HepG2 (cell line): Measurements from ENCODE around the gene HLA-G. TPM values are rescaled to one million over a fixed set of nuclear protein-coding genes. Genes with fewer than 3 reads are reported as not detected.

ENCODE experiments used
- ATAC-seq: fragments of 200-7000 bp; cut with Tn5 transposase; 3 replicates; pipeline ENCODE4 v1.9.1; 2020; ENCODE audit warnings: mild to moderate bottlenecking, moderate library complexity
- BruUV-seq: library from RNA; stranded (reverse); fragments of 400-500 nt; replicated peaks from 2 replicates; lab custom pipeline; 2021; lab: Mats Ljungman, UMichigan
- CTCF ChIA-PET: fragments of 300-600 bp; formaldehyde crosslinking; extraction: SDS; loops from one replicate; lab custom pipeline; 2021; ENCODE audit warnings: low total read pairs, inconsistent platforms, low intra/inter-chr PET ratio; lab: Yijun Ruan, JAX
- POLR2A ChIA-PET: fragments of 350-600 bp; sonication (Branson Sonifier 250); formaldehyde crosslinking; loops from one replicate; lab custom pipeline; 2020; ENCODE audit warnings: antibody characterized with exemption, inconsistent platforms; lab: Yijun Ruan, JAX
- DNase-seq: peaks from one replicate; pipeline ENCODE4 v3.0.0-alpha.2; 2015; ENCODE audit warnings: low spot score
- FAIRE-seq: peaks from 3 replicates; lab custom pipeline; 2011; peaks lifted over from hg19 to GRCh38; lab: Jason Lieb, UNC
- H2AFZ ChIP-seq: one replicate; pipeline ENCODE4 v1.6.1; 2011; ENCODE audit warnings: low read length, inconsistent platforms
- H3K27ac ChIP-seq: fragments of 300-600 bp; 3 replicates; pipeline ENCODE4 v1.8.0; 2011; ENCODE audit warnings: mixed run types, mild to moderate bottlenecking, mixed read lengths, low read length, inconsistent platforms; ENCODE audit not compliant: insufficient read depth; ENCODE audit errors: extremely low read length
- H3K27me3 ChIP-seq, 2 experiments: fragments of 200-600 bp in 1 of 2; 2 replicates in 1 of 2; 3 replicates in 1 of 2; pipeline versions ENCODE4 v1.6.0 to v1.8.0; 2011; ENCODE audit warnings: low read length in 2 of 2, mild to moderate bottlenecking in 2 of 2, moderate library complexity in 2 of 2, inconsistent platforms in 1 of 2; ENCODE audit not compliant: insufficient read depth in 2 of 2, control insufficient read depth in 1 of 2
- H3K36me3 ChIP-seq, 2 experiments: fragments of 200-600 bp in 1 of 2; replicated peaks in 1 of 2; 2 replicates in 1 of 2; 3 replicates in 1 of 2; pipeline versions ENCODE4 v1.5.1 to v1.8.0; 2011; ENCODE audit warnings: low read length in 2 of 2, inconsistent platforms in 1 of 2; ENCODE audit not compliant: insufficient read depth in 2 of 2, control insufficient read depth in 1 of 2
- H3K4me1 ChIP-seq: 2 replicates; pipeline ENCODE4 v1.5.1; 2012; ENCODE audit warnings: low read length, inconsistent platforms; ENCODE audit not compliant: insufficient read depth
- H3K4me2 ChIP-seq: 2 replicates; pipeline ENCODE4 v1.6.0; 2011; ENCODE audit warnings: low read depth, low read length, inconsistent platforms
- H3K4me3 ChIP-seq, 3 experiments: fragments of 200-600 bp in 1 of 3; sonication (generic), shearing (Covaris generic) in 1 of 3; replicated peaks in 1 of 3; 2 replicates each; pipeline ENCODE4 v1.5.1; 2011 to 2016; ENCODE audit warnings: low read length in 3 of 3, inconsistent platforms in 2 of 3, low read depth in 2 of 3, mild to moderate bottlenecking in 2 of 3, control low read depth in 1 of 3, mixed read lengths in 1 of 3; ENCODE audit not compliant: insufficient read depth in 1 of 3
- H3K79me2 ChIP-seq: one replicate; pipeline ENCODE4 v1.6.1; 2011; ENCODE audit warnings: low read length, inconsistent platforms; ENCODE audit not compliant: insufficient read depth
- H3K9ac ChIP-seq: 2 replicates; pipeline ENCODE4 v1.6.0; 2011; ENCODE audit warnings: mild to moderate bottlenecking, low read depth, low read length, inconsistent platforms; ENCODE audit not compliant: insufficient read depth
- H3K9me3 ChIP-seq: 2 replicates; pipeline ENCODE4 v1.5.1; 2012; ENCODE audit warnings: mild to moderate bottlenecking, low read length
- H4K20me1 ChIP-seq: 2 replicates; pipeline ENCODE4 v1.6.0; 2011; ENCODE audit warnings: inconsistent platforms, mild to moderate bottlenecking, low read length, moderate library complexity; ENCODE audit not compliant: insufficient read depth
- KMT2A ChIP-seq: sonication (generic); formaldehyde crosslinking; IDR thresholded peaks from 2 replicates; pipeline ENCODE4 v1.4.0; 2020; ENCODE audit warnings: missing genetic modification reagents
- MXI1 ChIP-seq: IDR thresholded peaks from 3 replicates; pipeline ENCODE4 v1.6.1; 2012; ENCODE audit warnings: low read depth, low read length, inconsistent platforms, borderline replicate concordance
- NFE2L2 ChIP-seq: fragments of 150-350 bp; IDR thresholded peaks from 2 replicates; pipeline ENCODE4 v1.6.1; 2014; ENCODE audit warnings: low read length
- PATZ1 ChIP-seq: sonication (generic); formaldehyde crosslinking; IDR thresholded peaks from 2 replicates; pipeline ENCODE4 v1.4.0; 2020; ENCODE audit warnings: missing genetic modification reagents
- PBX2 ChIP-seq: IDR thresholded peaks from 2 replicates; pipeline ENCODE4 v1.6.1; 2016; ENCODE audit warnings: control low read depth
- SOX6 ChIP-seq, 2 experiments: fragments of 450-650 bp in 1 of 2; sonication (generic) in 1 of 2; formaldehyde crosslinking in 1 of 2; IDR thresholded peaks; 2 replicates each; pipeline versions ENCODE4 v1.4.0 to v1.6.1; 2017 to 2020; ENCODE audit warnings: antibody characterized with exemption in 1 of 2, mild to moderate bottlenecking in 1 of 2, missing genetic modification reagents in 1 of 2
- ZBTB3 ChIP-seq: sonication (generic); formaldehyde crosslinking; IDR thresholded peaks from 2 replicates; pipeline ENCODE4 v1.4.0; 2020; ENCODE audit warnings: low read depth, mild to moderate bottlenecking, moderate library complexity, missing genetic modification reagents, borderline replicate concordance
- ZFP36L2 ChIP-seq: sonication (generic); formaldehyde crosslinking; IDR thresholded peaks from 2 replicates; pipeline ENCODE4 v1.4.0; 2020; ENCODE audit warnings: missing genetic modification reagents
- ZFP82 ChIP-seq: sonication (generic); formaldehyde crosslinking; IDR thresholded peaks from 2 replicates; pipeline ENCODE4 v1.5.1; 2020; ENCODE audit warnings: mild to moderate bottlenecking, missing genetic modification reagents, borderline replicate concordance
- ZNF276 ChIP-seq: sonication (generic); formaldehyde crosslinking; IDR thresholded peaks from 2 replicates; pipeline ENCODE4 v1.4.0; 2020; ENCODE audit warnings: mild to moderate bottlenecking, low read depth, missing genetic modification reagents
- ZNF329 ChIP-seq: sonication (generic); formaldehyde crosslinking; IDR thresholded peaks from 2 replicates; pipeline ENCODE4 v1.9.0; 2021; ENCODE audit warnings: low read depth, mild to moderate bottlenecking, missing genetic modification reagents
- ZNF567 ChIP-seq: sonication (generic); formaldehyde crosslinking; IDR thresholded peaks from 2 replicates; pipeline ENCODE4 v1.8.1; 2023; ENCODE audit warnings: mild to moderate bottlenecking, missing genetic modification reagents, borderline replicate concordance
- ZNF619 ChIP-seq: sonication (generic); formaldehyde crosslinking; IDR thresholded peaks from 2 replicates; pipeline ENCODE4 v1.4.0; 2020; ENCODE audit warnings: mild to moderate bottlenecking, missing genetic modification reagents
- WGBS: methylation state at CpG from one replicate; pipeline ENCODE4 v1.1.6; 2017; ENCODE audit warnings: low lambda C conversion rate; 5-methylcytosine and 5-hydroxymethylcytosine counted together
- in situ Hi-C: cut with HindIII; loops from 2 replicates; pipeline ENCODE4 v1.10.0; 2017; ENCODE audit warnings: low pct_unique_long_range_greater_than_20kb; ENCODE audit not compliant: extremely low pct_ligation_motif_present
- intact Hi-C: fragments of 100-400 bp; cut with micrococcal nuclease; formaldehyde crosslinking; loops from one replicate; pipeline ENCODE4 v1.10.0; 2022; ENCODE audit not compliant: unreplicated experiment
- polyA plus RNA-seq, 8 experiments: library from polyadenylated mRNA; depleted of rRNA in 3 of 8; stranded (reverse) in 7 of 8; unstranded in 1 of 8; fragments of >200 nt; fragmentation: Illumina TruSeq in 4 of 8; extraction: Trizol in 4 of 8; gene quantifications; 2 replicates each; pipeline versions ENCODE4 v1.2.1 to v1.2.3, GENCODE V29; 2011 to 2016; ENCODE audit warnings: low read depth in 4 of 8, missing spikeins in 1 of 8, mixed read lengths in 1 of 8; ENCODE audit not compliant: insufficient read depth in 1 of 8
- total RNA-seq, 5 experiments: library from RNA; depleted of rRNA; stranded (reverse); fragments of >200 nt; fragmentation: Illumina TruSeq; extraction: Trizol; gene quantifications; 2 replicates each; pipeline ENCODE4 v1.2.3, GENCODE V29; 2016; ENCODE audit warnings: low read depth in 1 of 5

The HLA-G gene
- total and polyA plus RNA-seq, 2 of the 13 experiments (the other 11 are each of a cell fraction or from before 2014, with no cell fraction given), result 0.29 to 0.30 TPM

- H3K27ac ChIP-seq, result no peak overlapping the region
- BruUV-seq, result no TSS peak
- in situ Hi-C loops, result no loop called here
- no peaks in the 10 kb centered on the region for H3K79me2 ChIP-seq
- WGBS, result 3% methylated on average over 2 of the region's 2 CpGs
- no peaks in the 10 kb centered on the region for H3K4me1 ChIP-seq
- ChIA-PET POLR2A (no interaction called here), CTCF (no interaction called here)
- no peak overlapping the region for H3K9ac ChIP-seq
- H4K20me1 ChIP-seq, result no peaks in the 10 kb centered on the region
- peaks cover 0 to 17% of the 10 kb centered on the region in 2 experiments; a peak in 4 of 5 replicates for H3K27me3 ChIP-seq
- no peak for TF ChIP-seq ZFP36L2 (CRISPR knock-in tag)
- no peak for TF ChIP-seq SOX6 (IDR thresholded peaks at IDR 0.05)
- no peak for TF ChIP-seq SOX6 (CRISPR knock-in tag; IDR thresholded peaks at IDR 0.05)
- TF ChIP-seq ZNF329 (CRISPR knock-in tag), result no peak
- TF ChIP-seq, all 625 proteins: peak for 0
- no peak for FAIRE-seq
- no peak for DNase-seq
- H2AFZ ChIP-seq, result no peak overlapping the region
- H3K4me3 ChIP-seq, result no peak overlapping the region
- H3K9me3 ChIP-seq, result no peaks in the 10 kb centered on the region
- intact Hi-C loops, result no loop called here
- H3K36me3 ChIP-seq, result no peaks in the 10 kb centered on the region
- H3K4me2 ChIP-seq, result no peak overlapping the region
- no peak for ATAC-seq
Observed at GRCh38 chr6:29797135-29797534, 30.5 kb upstream of the HLA-G start.

GRCh38 chr6:29797966-29798365 lies 29.7 kb upstream of the HLA-G start:
- FAIRE-seq (no peak), ATAC-seq (no peak)
- 52% methylated on average over 5 of the region's 5 CpGs for WGBS
- TF ChIP-seq KMT2A (CRISPR knock-in tag) (no peak), ZBTB3 (CRISPR knock-in tag) (no peak), NFE2L2 (no peak), ZFP82 (CRISPR knock-in tag) (no peak), ZNF276 (CRISPR knock-in tag) (no peak), PBX2 (CRISPR knock-in tag) (no peak), MXI1 (no peak), ZNF619 (CRISPR knock-in tag) (no peak), PATZ1 (CRISPR knock-in tag) (no peak), ZNF567 (CRISPR knock-in tag) (no peak)

More at GRCh38 chr6:29797966-29798365, 29.7 kb upstream of the HLA-G start:
- Histone ChIP-seq H3K4me1 (no peaks in the 10 kb centered on the region), H3K9me3 (no peaks in the 10 kb centered on the region), H4K20me1 (no peaks in the 10 kb centered on the region), H3K4me2 (no peak overlapping the region), H3K79me2 (no peaks in the 10 kb centered on the region), H3K9ac (no peak overlapping the region), H3K27ac (no peak overlapping the region), H3K4me3 (no peak overlapping the region), H3K36me3 (no peaks in the 10 kb centered on the region), H3K27me3 (peaks cover 0 to 17% of the 10 kb centered on the region in 2 experiments; a peak in 4 of 5 replicates), H2AFZ (no peak overlapping the region)
- no peak for DNase-seq
- BruUV-seq, result no TSS peak
- CTCF ChIA-PET, result no interaction called here
- in situ Hi-C loops (no loop called here), intact Hi-C loops (no loop called here)
- POLR2A ChIA-PET, result interaction anchor here (0.6 kb wide), 1 partner anchor 157 kb away, joined by 3 read pairs; no protein-coding TSS in a partner anchor
